ENCODE results near the gene ARHGEF11. TPM values are rescaled to one million over a fixed set of nuclear protein-coding genes. Genes with fewer than 3 reads are reported as not detected.

ARHGEF11 gene
- total RNA-seq, 2 donors from 2014 or later: 35.2 to 43.3 TPM

GRCh38 chr1:157008502-157008901 is 37.0 kb downstream of the ARHGEF11 start:
- H3K9me3 ChIP-seq: no peaks in the 10 kb centered on the region
- H3K36me3 ChIP-seq: no peaks in the 10 kb centered on the region
- no peak overlapping the region for H3K4me3 ChIP-seq
- DNase-seq: no peak
- no peaks in the 10 kb centered on the region for H3K27me3 ChIP-seq
- TF ChIP-seq, protein P1, sequence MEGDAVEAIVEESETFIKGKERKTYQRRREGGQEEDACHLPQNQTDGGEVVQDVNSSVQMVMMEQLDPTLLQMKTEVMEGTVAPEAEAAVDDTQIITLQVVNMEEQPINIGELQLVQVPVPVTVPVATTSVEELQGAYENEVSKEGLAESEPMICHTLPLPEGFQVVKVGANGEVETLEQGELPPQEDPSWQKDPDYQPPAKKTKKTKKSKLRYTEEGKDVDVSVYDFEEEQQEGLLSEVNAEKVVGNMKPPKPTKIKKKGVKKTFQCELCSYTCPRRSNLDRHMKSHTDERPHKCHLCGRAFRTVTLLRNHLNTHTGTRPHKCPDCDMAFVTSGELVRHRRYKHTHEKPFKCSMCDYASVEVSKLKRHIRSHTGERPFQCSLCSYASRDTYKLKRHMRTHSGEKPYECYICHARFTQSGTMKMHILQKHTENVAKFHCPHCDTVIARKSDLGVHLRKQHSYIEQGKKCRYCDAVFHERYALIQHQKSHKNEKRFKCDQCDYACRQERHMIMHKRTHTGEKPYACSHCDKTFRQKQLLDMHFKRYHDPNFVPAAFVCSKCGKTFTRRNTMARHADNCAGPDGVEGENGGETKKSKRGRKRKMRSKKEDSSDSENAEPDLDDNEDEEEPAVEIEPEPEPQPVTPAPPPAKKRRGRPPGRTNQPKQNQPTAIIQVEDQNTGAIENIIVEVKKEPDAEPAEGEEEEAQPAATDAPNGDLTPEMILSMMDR (IDR thresholded peaks at IDR 0.05): no peak
- H3K9ac ChIP-seq (ENCODE audit: low read depth in 2 of 2, low read length in 2 of 2): no peak overlapping the region
- H3K4me1 ChIP-seq: no peaks in the 10 kb centered on the region
- H3K27ac ChIP-seq: no peak overlapping the region
- intact Hi-C loops (cut with DNase I): no loop called here

GRCh38 chr1:157007306-157007705 is 38.2 kb downstream of the ARHGEF11 start:
- intact Hi-C loops (cut with DNase I): no loop called here
- no peak overlapping the region for H3K4me3 ChIP-seq
- H3K9me3 ChIP-seq: no peaks in the 10 kb centered on the region
- DNase-seq: no peak
- TF ChIP-seq, protein P1 (IDR thresholded peaks at IDR 0.05): no peak
- H3K4me1 ChIP-seq: no peaks in the 10 kb centered on the region
- H3K27ac ChIP-seq: no peak overlapping the region
- H3K9ac ChIP-seq (ENCODE audit: low read depth in 2 of 2, low read length in 2 of 2): no peak overlapping the region
- H3K27me3 ChIP-seq: no peaks in the 10 kb centered on the region
- H3K36me3 ChIP-seq: no peaks in the 10 kb centered on the region

- no peaks in the 10 kb centered on the region for H3K4me1 ChIP-seq
- no peak overlapping the region for H3K9ac ChIP-seq (ENCODE audit: low read depth in 2 of 2, low read length in 2 of 2)
- intact Hi-C loops (cut with DNase I): no loop called here
- H3K27ac ChIP-seq: no peak overlapping the region
- no peaks in the 10 kb centered on the region for H3K27me3 ChIP-seq
- H3K36me3 ChIP-seq: no peaks in the 10 kb centered on the region
- no peak for DNase-seq
- no peak overlapping the region for H3K4me3 ChIP-seq
- no peaks in the 10 kb centered on the region for H3K9me3 ChIP-seq
- TF ChIP-seq, protein P1 (IDR thresholded peaks at IDR 0.05): no peak
Measured at GRCh38 chr1:157006676-157007075, 38.9 kb downstream of the ARHGEF11 start.

GRCh38 chr1:157005965-157006364 is 39.6 kb downstream of the ARHGEF11 start:
- H3K4me1 ChIP-seq: no peaks in the 10 kb centered on the region
- no peak overlapping the region for H3K9ac ChIP-seq (ENCODE audit: low read depth in 2 of 2, low read length in 2 of 2)
- no peak overlapping the region for H3K4me3 ChIP-seq
- no peaks in the 10 kb centered on the region for H3K9me3 ChIP-seq
- no peaks in the 10 kb centered on the region for H3K36me3 ChIP-seq
- H3K27ac ChIP-seq: no peak overlapping the region
- intact Hi-C loops (cut with DNase I): no loop called here
- no peaks in the 10 kb centered on the region for H3K27me3 ChIP-seq
- TF ChIP-seq, protein P1 (IDR thresholded peaks at IDR 0.05): no peak
- DNase-seq: no peak

DNA sequence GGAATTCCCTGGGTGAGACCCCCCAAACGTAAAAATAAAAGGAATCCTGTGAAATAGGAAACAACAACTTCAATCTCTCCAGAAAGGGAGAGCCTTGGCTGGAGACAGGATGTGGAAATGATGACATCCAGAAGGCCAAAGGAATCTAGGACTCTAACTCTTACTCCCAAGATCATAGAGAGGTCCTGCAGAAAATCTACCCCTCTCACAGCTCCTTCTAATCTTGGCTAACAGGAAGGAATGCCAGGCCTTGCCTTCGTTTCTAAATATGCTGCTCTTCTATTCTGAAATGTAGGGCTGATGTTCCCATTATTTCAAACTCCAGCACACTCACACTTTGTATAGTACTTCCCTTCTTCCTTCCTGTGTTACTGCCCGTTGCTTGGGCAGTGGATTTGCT is 40.7 kb downstream of the ARHGEF11 start:
- intact Hi-C loops (cut with DNase I): no loop called here

More for the DNA sequence above, 40.7 kb downstream of the ARHGEF11 start:
- Histone ChIP-seq H3K27ac (no peak overlapping the region), H3K9me3 (no peaks in the 10 kb centered on the region), H3K4me3 (no peak overlapping the region), H3K36me3 (no peaks in the 10 kb centered on the region), H3K9ac (ENCODE audit: low read depth in 2 of 2, low read length in 2 of 2) (no peak overlapping the region), H3K4me1 (no peaks in the 10 kb centered on the region), H3K27me3 (no peaks in the 10 kb centered on the region)
- TF ChIP-seq, protein P1 (IDR thresholded peaks at IDR 0.05): no peak
- no peak for DNase-seq

Measured in colonic mucosa (tissue), 4 donors.